ENCODE data around the gene ABCB8.

ABCB8 gene

DNA sequence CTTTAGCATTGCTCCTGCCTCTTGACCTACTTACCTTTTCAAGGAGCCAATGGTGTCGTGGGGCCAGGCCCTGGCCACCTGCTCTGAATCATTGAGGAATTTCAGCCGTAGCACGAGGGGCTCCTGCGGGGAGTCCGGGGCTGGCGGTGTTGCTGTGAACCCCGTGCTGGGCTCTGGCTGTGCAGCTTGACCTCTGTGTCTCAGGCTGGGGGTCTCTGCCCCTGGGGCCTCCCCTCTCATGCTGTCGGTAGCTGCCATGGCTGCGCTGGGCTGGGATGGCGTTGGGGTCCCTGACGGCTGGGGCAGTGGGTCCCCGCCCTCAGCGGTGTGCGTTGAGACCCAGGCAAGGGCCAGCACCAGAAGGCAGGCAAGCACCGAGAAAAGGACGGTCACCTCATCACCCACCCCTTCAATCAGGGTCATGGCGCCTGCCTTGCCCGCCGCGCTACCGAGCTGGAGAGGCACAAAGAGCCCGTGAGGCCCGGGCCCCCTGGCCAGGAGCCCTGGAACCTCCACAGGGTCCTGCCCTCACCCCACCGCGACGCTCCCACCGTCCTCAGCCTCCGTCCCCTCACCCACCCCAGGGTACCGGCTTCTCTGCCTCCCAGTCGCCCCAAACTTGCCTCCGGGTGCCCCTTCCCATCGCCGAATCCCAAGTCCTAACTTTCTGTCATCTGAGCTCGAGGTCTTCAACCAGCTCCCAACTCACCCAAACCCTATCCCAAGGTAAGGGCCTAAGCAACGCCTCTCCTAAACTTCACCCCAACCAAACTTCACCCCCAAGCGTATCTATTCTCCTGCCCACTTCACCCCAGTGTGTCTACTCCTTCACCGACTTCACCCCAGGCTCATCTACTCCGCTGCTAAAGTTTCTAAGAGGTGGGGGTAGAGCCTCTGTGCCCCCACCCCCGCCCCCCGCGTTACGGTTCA, 54.2 kb downstream of the ABCB8 start:
- FAIRE-seq = peak; percentile 53
- DNase-seq (ENCODE audit: insufficient read length, low spot score) = no peak

DNA sequence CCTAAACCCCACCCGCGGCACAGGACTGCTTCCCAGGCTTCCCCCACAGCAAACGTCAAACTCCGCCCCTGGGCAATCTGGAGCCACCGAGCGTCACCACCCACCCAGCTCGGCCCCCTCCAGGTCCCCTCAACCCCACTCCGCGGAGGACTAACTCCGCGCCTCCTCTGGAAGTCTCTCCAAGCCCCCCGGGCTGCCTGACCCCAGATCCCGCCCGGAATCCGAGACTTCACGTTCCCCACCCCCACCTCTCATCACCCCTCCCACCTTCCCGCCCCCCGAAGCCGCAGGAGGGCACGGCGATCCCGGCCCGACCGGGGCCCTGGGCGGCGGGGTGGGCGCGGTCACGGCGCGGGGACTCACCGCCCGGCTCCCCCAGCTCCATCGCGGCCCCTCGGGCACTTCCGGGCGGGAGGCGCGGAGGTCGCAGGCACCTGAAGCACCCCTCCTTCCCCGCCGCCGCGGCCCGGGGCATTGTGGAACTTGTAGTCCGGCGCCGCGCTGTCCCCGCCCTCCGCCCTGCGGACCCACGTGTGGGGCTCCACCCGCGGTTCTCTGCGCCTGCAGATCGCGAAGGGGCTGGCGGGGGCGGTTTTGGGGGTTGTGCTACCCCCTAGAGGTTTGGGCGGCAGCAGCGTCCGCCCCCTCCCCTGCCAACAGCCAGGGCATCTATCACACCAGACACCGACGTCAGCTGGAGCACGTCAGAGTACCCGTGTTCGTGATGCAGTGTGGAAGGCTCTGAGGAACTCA, 55.0 kb downstream of the ABCB8 start, which contains the start of gene TMUB1:
TSS of gene TMUB1 (minus strand) at position 423 of the 753 bp plus-strand sequence. CDS start 930 bp downstream, outside the sequence.
- FAIRE-seq (peak; percentile 73), DNase-seq (ENCODE audit: insufficient read length, low spot score) (peak; percentile 77)

DNA sequence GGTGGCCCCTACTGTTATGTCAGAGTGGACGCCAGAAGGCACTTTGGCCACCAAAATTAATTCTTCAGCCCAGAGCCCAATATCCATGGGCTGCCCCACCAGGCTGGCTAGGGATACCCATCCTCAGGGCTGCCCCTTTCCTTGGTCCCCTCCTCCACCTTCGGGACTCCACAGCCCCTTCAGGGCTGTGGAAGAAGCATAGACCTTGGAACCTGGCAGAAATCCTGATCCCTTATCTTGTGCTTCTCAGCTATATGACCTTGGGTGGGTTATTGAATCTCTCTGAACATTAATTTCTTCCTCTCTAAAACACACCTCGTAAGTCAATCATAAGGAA, 55.5 kb downstream of the ABCB8 start:
- no peak for FAIRE-seq
- no peak for DNase-seq (ENCODE audit: insufficient read length, low spot score)

DNA sequence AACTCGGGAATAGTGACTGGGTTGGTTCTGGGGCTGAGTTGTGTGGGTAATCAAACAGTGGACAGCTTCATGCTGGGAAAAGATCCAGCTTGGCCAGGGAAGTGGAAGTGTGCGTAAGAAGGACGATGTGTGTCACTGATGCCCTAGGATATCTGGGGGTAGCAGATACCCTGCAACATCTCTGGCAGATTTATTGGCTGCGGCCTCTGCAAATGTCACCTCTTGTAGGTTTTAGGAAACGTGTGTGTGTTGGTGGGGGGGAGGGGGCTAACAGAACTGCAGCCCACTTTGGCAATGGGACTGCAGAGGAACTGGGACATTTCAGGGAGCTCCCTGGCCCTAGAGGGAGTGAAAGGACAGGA, 57.1 kb downstream of the ABCB8 start:
- FAIRE-seq (no peak), DNase-seq (ENCODE audit: insufficient read length, low spot score) (no peak)

DNA sequence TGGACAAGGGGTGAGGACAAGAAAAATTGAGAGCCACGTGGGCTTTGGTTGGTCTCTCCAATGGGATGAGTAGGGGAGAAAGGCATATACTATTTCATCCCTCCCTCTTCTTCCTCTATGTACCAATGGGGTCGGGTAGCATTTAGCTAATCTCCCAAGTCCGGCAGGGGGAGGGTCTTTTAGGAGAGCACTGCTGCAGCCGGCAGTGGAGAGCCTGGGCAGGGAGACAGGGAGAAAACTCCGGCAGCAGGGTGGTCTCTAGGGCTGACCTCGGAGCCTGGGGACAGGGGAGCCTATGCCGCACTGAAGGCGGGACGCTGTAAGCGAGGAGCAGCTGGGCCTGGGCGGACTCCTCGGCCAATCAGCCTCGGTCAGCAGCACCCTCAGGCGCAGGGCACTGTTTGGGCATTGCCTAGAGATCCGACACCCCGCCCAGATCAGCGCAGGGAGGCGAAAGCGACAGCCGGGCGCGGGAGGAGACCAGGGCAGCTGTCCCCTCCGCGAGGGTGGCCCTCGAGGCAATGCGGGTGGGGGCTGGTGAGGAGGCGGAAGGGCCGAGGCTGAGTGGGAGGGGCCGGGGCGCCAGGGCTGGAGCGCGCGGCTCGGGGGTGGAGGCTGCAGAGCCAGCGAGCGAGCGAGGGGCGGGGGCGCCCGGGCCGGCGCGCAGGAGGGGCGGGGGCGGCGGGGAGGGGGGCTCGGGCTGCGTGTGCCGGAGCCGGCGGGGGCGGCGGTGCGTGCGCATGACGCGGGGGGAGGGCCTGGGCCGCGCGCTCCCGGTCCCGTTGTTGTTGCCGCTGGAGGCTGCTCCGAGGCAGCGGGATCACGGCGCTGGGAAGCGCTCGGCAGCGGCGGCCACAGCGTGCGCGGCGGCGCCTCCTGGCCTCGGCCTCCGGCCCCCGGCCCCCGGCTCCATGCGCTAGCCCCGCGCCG, 57.7 kb downstream of the ABCB8 start, which contains the start of gene AGAP3:
TSS of gene AGAP3 (plus strand) at position 785 of the 930 bp plus-strand sequence. CDS start 267 bp downstream, outside the sequence.
- peak; percentile 53 for FAIRE-seq

DNA sequence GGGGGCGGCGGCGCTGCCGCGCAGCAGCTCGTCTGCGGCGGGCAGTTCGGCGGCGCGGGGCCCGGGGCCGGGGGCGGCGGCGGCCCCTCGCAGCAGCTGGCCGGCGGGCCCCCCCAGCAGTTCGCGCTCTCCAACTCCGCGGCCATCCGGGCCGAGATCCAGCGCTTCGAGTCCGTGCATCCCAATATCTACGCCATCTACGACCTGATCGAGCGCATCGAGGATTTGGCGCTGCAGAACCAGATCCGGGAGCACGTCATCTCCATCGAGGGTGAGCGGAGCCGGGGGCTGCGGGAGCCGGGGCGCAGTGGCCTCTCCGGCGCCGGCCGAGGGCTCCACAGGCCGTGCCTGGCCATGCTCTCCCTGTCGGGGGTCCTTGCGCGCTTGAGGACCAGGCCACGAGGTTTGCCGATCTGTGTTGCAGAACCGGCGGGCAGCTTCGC, 58.6 kb downstream of the ABCB8 start:
- FAIRE-seq (no peak), DNase-seq (ENCODE audit: insufficient read length, low spot score) (peak; percentile 48)

More for the DNA sequence above, 57.7 kb downstream of the ABCB8 start, which contains the start of gene AGAP3:
- DNase-seq (ENCODE audit: insufficient read length, low spot score) = peak; percentile 94

DNA sequence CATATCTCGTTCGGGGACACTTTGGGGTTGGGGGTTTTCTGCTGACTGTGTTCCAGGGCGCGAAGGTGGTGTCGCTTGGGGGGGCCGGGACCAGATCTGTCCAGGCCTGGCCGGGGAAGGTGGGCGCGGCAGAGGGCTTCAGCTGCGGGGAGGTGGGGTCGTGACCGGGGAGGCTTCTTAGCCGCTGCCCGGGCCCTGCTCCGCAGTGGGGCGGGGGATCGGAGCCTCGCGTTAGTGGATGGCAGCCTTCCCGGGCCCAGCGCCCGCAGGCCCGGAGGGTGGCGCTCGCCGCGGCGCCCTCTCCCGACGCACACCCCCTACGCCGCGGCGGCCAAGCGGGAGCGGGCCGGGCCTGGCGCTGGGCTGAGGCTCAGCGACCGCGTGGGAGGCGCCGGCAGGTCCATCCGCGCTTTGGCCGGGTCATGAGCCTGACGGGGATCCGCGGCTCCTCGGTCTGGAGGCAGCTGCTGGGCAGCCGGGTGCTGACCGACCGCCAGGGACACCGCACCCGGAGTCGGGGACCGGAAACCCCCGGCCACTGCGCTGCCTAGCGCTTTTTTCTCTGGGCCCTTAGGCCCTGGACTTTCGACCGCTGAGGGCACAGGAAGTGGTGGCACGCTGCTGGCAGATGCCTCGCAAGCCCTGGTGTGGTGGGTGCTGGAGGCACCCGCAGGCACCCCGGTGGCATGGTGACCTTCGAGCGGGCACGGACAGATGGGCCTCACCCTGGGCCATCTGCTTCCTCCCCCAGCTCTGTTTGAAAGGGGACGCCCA, 59.2 kb downstream of the ABCB8 start:
- peak; percentile 51 for FAIRE-seq

DNA sequence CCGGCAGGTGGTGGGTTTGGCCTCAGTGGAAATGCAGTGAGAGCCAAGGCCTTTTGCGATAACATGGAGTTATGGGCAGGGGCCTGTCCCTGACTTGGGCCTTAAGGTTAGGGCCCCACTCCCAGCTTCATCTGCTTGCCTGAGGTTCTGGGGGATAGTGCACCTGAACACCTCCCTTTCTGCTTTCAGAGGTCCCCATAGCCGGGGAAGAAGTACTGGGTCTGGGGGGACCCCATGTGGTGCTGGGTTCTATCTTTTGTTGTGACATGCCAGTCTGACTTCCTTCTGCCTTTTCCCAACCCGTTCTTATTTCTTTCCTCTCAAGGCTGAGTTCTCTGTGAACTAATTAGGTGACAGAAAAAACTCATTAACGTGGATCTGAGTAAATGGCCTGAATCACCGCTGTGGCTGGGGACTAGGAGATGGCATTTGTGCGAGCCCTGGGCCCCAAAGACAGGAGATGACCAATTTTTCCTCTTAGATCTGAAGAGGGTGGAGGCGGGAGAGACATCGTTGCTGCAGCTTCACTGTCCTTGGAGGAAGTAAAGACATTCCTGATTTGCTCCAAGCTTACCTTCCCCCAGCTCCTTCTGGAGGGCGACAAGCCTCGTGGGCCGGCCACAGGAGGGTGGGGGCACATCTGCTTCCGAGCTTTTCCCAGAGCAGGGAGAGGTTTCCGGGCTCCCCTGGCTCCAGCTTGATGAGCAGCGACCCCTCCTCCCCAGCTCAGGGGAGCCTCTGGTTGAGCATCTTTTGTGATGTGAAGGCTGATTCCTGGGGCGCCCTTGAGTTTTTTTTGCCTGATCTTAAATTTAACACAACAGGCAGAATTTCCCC, 60.0 kb downstream of the ABCB8 start:
- FAIRE-seq (no peak), DNase-seq (ENCODE audit: insufficient read length, low spot score) (no peak)

More for the DNA sequence above, 59.2 kb downstream of the ABCB8 start:
- peak; percentile 51 for DNase-seq (ENCODE audit: insufficient read length, low spot score)

DNA sequence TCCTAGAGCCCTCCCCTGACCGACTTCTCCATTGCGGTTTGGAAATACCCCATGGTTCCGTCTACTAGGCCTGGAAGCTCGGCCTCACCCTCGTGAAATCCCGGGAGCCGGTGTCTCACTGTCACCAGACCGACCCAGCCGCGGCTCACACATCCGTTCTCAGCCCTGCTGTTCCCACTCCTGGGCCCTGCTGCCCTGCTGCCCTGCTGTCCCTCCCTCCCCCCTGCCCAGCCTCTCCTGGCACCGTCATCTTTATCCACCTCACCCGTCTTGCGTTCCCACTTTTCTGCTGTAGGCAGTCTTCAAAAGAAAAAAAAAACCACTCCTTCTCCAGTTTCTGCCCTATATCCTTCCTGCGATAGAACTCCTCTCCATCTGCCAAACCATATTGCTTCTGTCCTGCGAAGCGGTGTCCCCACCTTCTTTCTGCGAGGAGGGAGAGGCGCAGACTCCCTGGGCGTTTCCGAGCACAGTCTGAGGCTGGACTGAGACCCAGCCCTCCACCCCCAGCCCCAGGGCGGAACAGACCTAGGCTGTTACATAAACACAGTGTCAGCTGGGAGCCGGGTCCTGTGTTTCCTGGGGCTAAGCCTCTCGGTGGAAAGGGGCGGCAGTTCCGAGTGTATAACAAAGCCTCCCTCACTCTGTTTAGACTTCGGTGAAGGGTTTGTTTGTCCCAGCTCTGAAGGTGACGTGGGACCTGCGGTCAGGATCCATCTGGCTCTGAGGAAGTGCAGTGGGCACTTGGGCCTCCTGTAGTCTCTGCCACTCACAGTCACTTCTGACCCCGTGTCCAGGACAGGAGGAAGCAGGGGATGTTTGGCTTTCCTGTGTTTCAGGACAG, 60.8 kb downstream of the ABCB8 start:
- DNase-seq (ENCODE audit: insufficient read length, low spot score) (no peak), FAIRE-seq (no peak)

DNA sequence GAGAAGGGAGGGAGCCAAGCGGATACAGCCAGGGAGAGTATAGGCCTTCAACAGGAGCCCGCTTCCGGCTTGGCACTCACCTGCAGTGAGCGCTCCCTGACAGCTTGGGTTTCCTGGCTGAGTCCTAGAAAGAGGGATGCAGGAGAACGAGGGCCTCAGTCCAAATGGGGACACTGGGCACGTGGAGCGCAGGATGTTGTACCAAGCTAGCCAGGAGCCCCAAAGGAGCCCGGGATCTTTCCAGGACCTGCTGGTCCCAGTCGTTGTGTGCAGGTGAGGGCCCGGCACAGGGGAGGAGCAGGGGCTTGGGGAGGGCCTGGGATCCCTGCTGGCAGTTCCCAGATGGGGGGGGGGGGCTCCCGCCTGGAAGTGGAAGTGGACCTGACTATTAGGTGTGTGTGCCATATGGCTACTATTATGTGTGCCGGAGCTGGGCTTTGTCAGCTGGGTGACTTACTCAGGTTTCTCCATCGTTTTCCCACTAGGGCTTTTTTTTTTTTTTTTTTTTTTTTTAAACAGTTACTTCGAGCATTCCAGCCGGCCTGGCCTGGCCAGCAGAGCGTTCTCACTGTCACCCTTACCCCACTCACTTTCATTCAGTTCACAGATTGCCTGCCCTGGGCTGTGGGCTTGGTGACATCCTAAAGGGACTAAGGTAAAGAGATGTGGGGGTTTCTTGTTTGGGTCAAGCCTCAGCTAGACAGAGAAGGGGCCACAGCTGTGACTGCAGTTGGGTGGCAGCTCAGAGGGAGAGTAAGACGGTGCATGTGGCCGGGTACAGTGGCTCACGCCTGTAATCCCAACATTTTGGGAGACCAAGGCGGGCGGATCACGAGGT, 61.9 kb downstream of the ABCB8 start:
- no peak for DNase-seq (ENCODE audit: insufficient read length, low spot score)
- FAIRE-seq = no peak

DNA sequence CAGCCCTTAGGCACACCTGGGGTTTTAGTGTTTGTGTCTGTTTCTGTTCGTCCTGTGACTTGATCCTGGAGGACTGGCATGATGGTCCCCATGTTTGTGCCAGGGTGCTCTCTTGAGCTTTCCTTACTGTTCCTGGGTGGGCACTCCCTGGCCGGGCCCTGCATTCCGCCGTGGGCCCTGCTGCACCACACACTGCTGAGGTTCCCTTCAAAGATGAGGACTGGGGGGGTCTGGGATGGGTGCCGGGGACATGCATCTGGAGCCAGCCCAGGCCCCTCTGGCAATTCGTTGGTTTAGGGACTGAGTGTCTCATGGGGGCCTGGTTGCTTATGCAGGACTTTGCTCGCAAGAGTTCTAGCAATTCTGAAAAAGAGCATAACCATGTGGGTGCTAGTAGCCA, 62.8 kb downstream of the ABCB8 start:
- FAIRE-seq = no peak
- DNase-seq (ENCODE audit: insufficient read length, low spot score) = no peak

DNA sequence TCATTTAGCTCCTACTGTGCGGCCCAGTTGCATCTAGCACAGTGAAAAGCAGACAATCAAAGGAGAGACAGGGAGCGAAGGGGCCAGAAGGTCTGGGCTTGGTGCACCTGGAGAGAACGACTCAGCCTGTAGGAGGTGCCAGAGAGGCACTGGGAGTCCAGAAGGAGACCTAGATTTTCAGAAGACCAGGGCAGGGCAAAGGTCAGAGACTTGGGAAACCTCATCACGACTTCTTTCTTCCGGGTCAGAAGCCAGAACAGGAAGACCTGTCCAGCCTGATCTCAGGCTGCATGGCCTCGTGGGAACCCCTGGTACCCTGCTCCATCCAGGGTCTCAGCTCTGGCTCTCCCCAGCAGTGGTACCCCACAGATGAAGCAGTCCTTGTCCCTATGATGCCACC, 63.2 kb downstream of the ABCB8 start:
- no peak for DNase-seq (ENCODE audit: insufficient read length, low spot score)
- no peak for FAIRE-seq

DNA sequence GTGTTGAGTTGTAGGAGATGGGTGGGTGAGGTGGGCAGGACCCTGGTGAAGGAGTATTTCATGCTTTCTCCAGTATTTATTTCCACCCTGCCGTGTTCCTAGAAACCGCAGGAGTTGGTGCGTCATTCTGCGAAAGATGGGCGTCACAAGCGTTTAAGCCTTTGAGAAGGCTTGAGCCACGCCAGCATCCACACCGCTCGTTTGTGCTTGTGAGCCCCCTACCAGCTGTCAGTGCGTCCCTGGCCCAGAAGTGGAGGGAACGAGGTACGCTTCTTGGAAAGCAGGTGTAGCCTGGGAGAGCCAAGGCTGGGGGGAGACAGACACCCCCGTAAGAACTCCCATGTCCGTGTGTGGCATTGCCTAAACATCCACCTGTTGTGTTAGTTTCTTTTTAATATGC, 63.7 kb downstream of the ABCB8 start:
- FAIRE-seq = no peak
- DNase-seq (ENCODE audit: insufficient read length, low spot score) = no peak

DNA sequence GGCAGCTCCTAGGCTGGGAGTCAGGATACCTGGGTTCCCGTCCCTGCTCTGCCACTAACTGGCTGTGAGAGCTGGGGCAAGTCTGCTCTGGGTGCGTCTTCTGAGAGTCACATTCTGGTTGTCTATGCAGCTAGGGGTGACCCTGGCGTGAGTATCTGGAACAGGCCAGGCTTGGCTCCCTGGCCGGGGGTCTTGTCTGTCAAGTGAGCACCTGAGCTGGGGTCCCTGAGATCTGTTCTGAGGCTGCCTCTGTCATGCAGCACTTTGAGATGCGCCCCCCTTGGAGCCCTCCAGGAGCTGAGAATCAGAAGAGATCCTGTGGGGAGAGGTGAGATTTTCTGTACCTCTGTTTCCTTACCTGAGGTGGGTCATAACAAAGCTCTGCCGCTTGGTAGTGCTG, 65.5 kb downstream of the ABCB8 start:
- DNase-seq (ENCODE audit: insufficient read length, low spot score) (no peak), FAIRE-seq (no peak)

DNA sequence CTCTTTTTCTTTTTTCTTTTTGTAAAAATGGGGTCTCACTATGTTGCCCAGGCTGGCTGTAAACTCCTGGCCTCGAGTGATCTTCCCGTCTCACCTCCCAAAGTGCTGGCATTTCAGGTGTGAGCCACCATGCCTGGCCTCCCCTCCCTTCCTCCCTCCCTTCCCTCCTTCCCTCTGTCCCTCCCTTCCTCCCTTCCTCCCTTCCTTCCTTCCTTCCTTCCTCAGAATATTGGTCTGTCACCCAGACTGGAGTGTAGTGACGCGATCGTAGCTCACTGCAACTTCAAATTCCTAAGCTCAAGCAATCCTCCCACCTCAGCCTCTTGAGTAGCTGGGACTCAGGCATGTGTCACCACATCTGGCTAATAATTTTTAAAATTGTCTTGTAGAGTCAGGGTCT, 66.4 kb downstream of the ABCB8 start:
- DNase-seq (ENCODE audit: insufficient read length, low spot score) = no peak
- FAIRE-seq = no peak

DNA sequence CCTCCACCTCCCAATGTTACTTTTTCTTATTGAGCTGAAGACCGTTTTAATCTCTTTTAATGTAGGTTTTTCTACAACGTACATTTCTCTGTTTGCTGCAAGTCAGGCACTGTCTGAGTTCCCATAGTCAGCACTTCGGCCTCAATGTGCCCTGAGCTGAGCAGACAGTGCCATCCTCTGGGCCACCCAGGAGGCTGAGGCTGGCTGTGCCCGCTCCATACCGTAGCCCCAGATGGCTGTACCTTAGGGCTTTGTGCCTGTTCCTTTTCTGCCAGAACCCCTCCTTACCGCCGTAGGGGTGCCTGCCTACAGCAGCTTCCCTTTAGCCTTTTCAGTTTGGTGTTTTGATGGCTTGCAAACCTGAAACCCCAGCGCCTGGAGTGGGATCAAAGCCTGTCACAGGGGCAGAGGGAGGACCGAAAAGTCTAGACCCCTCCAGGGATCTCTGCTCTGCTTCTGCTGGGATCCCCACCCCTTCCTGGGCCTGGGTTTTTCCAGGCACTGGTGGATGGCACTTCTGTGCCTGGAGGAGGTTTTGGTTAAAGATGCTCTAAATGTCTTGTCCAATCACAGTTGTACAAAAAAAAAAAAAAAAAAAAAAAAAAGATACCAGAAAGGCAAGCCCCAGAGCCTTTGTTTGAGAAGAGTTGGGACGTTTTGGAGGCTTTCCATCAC, 67.0 kb downstream of the ABCB8 start:
- FAIRE-seq (no peak), DNase-seq (ENCODE audit: insufficient read length, low spot score) (no peak)

All from GM19239 (cell line).